B cell (primary cell): ENCODE measurements around the gene ACYP1.

Source experiments
- EZH2 ChIP-seq: IDR thresholded peaks from 2 replicates; pipeline ENCODE4 v1.6.1; 2012; ENCODE audit warnings: borderline replicate concordance, low read depth, mild to moderate bottlenecking, moderate library complexity, low read length; ENCODE audit not compliant: insufficient read depth, poor library complexity, severe bottlenecking
- TF ChIP-seq, protein P1 (sequence below): fragments of 200-600 bp; IDR thresholded peaks from one replicate; pipeline ENCODE4 v1.8.0; 2022; ENCODE audit warnings: antibody characterized with exemption, mild to moderate bottlenecking

- TF ChIP-seq, protein P1, sequence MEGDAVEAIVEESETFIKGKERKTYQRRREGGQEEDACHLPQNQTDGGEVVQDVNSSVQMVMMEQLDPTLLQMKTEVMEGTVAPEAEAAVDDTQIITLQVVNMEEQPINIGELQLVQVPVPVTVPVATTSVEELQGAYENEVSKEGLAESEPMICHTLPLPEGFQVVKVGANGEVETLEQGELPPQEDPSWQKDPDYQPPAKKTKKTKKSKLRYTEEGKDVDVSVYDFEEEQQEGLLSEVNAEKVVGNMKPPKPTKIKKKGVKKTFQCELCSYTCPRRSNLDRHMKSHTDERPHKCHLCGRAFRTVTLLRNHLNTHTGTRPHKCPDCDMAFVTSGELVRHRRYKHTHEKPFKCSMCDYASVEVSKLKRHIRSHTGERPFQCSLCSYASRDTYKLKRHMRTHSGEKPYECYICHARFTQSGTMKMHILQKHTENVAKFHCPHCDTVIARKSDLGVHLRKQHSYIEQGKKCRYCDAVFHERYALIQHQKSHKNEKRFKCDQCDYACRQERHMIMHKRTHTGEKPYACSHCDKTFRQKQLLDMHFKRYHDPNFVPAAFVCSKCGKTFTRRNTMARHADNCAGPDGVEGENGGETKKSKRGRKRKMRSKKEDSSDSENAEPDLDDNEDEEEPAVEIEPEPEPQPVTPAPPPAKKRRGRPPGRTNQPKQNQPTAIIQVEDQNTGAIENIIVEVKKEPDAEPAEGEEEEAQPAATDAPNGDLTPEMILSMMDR: no peak
- no peak for TF ChIP-seq EZH2
Measured at GRCh38 chr14:75013290-75013689, 50.5 kb downstream of the ACYP1 start.
